GF-D8 (cell line): ENCODE data around the gene PRR35.

Experiments used
- DNase-seq: peaks from one replicate; lab custom pipeline; 2025; lab: John Stamatoyannopoulos, UW

Gene PRR35

DNA sequence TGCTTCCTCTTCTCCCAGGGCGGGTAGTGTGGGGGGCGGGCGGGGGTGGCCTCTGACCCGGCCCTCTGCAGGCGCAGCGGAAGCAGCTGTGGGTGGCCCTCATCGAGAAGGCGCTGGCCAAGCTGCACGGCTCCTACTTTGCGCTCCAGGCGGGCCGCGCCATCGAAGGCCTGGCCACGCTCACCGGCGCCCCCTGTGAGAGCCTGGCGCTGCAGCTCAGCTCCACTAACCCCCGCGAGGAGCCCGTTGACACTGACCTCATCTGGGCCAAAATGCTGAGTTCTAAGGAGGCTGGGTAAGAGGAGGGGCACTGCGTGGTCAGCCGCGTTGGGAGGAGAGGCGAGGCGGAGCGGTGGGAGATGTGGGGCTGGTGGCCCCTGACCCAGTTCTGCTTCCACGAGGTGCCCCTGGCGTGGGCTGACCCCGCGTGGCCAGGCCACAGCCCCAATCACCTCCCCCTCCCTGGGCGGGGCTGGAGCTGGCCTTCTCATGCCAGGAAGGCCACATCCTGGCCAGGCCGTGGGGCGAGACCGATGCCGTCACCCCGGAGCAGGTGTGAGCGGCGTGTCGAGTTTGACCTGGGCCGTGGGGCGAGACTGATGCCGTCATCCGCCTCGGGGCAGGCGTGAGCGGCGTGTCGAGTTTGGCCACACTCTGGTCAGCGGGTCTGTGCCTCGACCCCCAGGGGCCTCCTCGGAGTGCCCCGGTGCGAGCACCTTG, 10.5 kb upstream of the PRR35 start:
- no peak for DNase-seq

DNA sequence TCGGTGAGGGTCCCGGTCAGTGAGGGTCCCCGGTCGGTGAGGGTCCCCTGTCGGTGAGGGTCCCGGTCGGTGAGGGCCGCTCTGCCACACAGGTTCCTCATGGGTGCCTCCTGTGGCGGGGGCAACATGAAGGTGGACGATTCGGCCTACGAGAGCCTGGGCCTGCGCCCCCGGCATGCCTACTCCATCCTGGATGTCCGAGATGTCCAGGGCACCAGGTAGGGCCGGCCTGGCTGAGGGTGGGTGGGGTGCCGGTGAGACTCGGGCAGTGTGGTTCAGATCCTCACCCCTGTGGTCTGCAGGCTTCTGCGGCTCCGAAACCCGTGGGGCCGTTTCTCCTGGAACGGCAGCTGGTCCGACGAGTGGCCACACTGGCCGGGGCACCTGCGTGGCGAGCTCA, 9.0 kb upstream of the PRR35 start:
- no peak for DNase-seq

- DNase-seq: no peak
Measured at GRCh38 chr16:552171-552570, 8.0 kb upstream of the PRR35 start.

DNA sequence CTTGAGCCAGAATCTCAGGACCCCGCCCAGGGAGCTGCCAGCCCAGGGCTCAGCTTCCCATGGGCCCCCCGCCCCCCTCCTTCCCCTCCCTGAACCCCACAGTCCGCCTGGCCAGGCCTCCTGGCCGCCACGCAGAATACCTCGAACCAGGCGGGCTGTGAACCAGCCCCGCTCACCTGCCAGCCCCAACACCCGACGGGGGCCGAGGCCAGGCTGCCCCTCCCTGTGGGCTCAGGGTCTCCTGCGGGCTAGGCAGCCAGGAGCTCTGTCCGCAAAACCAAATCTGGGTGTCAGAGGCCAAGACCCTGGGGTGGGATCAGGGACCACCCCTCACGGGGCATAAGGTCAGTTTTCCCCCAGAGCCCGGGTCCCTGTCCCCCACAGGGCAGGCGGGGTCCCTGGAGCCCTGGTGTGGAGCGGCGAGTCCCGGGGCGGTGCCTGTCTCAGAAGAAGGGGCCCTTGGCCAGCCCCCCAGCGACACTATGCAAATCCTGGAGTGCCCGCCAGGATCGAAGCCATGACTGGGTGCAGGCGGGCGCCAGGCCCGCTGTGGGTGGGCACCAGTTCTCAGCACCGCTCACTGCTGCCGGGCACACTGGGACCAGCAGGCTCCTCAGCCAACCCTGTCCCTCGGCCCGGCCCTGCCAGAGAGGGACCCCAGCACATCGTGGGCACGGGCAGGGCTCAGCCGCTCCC, 6.4 kb upstream of the PRR35 start:
- DNase-seq: no peak

DNA sequence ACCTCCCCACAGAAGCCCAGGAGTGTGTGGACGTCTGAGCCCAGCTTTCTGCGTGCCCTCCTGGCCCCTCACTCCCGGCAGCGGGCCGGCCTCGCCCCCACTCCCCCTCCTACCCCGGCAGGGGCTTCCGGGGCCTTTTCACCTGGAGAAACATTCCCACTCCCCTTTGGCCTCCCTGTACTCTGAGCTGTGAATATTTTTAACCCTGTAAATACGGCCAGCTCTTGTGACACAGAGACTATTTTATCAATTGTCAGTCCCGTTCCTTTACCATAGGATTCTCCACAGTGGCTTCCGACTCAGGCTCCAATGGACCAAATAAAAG, 5.9 kb upstream of the PRR35 start:
- DNase-seq: no peak

GRCh38 chr16:554640-555365, 5.4 kb upstream of the PRR35 start:
- DNase-seq: no peak

GRCh38 chr16:555528-556473, 4.4 kb upstream of the PRR35 start:
- no peak for DNase-seq

DNA sequence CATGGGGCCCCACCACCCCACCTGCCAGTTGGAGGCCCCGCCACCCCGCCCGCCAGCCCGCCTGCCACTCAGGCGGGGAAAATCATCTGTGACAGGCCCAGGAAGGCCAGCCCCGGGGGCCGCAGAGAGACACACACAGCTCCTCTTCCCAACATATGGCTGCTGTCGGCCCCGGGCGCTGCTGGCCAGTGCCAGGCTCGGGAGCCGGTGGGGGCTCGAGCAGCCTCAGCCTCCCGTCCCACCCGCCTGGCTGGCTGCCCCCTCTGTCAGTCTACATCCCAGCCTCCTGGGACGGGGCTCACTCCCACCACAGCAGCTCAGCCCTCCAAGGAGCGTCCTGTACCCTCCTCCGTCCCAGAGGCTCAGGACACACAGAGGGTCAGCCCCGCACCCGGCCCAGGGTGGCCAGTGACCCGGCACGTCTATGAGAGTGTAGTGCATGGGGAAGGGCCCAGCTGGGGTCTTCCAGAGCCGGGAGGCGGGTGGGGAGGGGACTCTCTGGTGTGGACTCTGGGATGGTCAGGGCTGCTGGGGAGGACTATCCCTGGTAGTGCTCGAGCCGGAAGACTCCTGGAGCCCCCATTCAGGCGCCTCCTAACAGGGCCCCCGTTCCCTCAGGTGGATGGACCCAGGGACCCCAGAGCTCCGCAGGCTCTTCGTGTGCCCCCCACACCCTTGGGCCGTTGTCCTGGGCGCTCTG, 3.6 kb upstream of the PRR35 start:
- DNase-seq: no peak

- no peak for DNase-seq
Measured at GRCh38 chr16:557463-558297, 2.5 kb upstream of the PRR35 start.

- DNase-seq: no peak
Measured at GRCh38 chr16:558298-559020, 1.7 kb upstream of the PRR35 start.

GRCh38 chr16:559021-559380, 1.2 kb upstream of the PRR35 start:
- DNase-seq: no peak

- DNase-seq: no peak
Measured at GRCh38 chr16:559411-560203, 587 bp upstream of the PRR35 start.

GRCh38 chr16:560701-561412, 663 bp downstream of the PRR35 start:
- DNase-seq: no peak

DNA sequence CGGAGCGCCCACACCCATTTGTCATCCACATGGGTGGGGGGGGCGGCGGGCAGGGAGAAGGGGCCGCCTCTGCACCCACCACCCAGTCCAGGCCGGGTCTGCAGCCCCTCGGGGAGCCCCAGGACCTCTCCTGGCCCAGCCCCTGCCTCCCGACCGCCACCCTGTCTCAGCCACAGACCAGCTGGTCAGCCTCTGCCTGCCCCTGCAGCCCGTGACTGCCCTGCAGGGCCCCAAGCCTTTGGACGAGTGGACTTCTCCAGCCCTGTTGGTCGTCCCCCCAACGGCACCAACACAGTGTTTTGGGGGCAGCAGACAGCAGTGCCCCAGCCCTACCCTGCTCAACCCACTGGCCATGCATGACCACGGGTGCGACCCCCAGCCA, 1.2 kb downstream of the PRR35 start:
- no peak for DNase-seq

GRCh38 chr16:561957-562938, 2.1 kb downstream of the PRR35 start:
- no peak for DNase-seq

DNA sequence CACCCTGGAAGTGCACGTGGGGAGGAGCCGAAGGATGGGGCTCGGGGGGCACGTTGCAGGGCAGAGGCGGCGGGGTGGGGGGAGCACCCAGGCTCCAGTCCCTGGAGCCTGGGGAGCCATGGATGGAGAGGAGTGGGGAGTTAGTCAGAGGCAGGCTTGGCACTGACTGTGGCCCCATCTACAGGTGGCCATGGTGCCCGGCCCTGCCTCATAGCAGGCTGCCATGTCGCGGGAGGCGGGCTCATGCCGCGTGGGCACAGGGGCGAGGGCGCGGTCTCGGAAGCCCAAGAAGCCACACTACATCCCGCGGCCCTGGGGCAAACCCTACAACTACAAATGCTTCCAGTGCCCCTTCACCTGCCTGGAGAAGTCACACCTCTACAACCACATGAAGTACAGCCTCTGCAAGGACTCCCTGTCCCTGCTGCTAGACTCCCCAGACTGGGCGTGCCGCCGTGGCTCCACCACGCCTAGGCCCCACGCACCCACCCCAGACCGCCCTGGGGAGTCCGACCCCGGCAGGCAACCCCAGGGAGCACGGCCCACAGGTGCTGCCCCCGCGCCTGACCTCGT, 3.0 kb downstream of the PRR35 start:
- DNase-seq: no peak
